ENCODE measurements around the gene WDR45B. TPM values are rescaled to one million over a fixed set of nuclear protein-coding genes. Genes with fewer than 3 reads are reported as not detected.
A peak's percentile ranks its signal among the peaks of the same experiment; 100 is the strongest.

Gene WDR45B
- total RNA-seq, 1 experiment from 2014 or later = 132 TPM

DNA sequence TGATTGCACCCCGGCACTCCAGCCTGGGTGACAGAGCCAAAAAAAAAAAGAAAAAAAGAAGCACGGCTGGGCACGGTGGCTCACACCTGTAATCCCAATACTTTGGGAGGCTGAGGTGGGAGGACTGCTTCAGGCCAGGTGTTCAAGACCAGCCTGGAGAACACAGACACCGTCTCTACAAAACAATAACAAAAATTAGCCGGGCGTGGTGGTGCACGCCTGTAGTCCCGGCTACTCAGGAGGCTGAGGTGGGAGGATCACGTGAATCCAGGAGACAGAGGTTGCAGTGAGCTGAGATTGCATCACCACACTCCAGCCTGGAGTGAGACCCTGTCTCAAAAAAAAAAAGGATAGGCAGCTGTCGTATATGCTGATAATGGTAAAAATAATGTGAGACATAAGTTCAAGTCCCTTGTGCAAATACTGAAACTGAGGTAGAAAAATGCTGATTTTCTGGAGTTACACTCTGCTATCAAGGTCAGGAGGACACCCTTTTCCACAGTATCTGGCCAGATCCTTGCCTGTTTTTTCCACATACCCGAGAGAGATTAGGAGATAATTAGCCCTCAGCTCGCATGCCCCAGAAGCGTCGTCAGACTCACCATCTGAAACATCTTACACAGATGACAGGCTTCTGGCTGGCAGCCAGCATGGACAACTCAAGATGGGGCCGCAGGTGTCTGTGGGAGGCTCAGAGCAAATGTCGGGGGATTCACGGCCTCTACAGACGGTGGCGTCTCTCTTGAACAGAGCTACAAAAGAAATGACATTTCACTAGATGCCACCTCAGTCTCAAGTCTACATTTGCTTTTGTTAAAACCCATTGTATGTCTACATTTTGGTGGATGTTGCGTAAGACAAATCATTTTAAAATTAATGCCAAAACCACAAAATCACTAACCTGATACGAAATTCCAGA is 36.8 kb downstream of the WDR45B start:
- CTCF ChIA-PET = no interaction called here
- Histone ChIP-seq H3K4me3 (ENCODE audit: low read depth in 2 of 2, low read length in 2 of 2) (no peak overlapping the region), H3K36me3 (ENCODE audit: control insufficient read depth, insufficient read depth, low read length) (peaks cover 7% of the 10 kb centered on the region), H3K4me1 (ENCODE audit: control insufficient read depth, insufficient read depth, low read length) (no peaks in the 10 kb centered on the region), H3K27ac (ENCODE audit: low read length) (no peak overlapping the region), H3K9me3 (ENCODE audit: control insufficient read depth, insufficient read depth, low read depth, low read length) (no peaks in the 10 kb centered on the region), H3K27me3 (ENCODE audit: control insufficient read depth, insufficient read depth, low read length) (no peaks in the 10 kb centered on the region)
- no peak for TF ChIP-seq POLR2AphosphoS5 (IDR thresholded peaks at IDR 0.05; ENCODE audit: low read depth, low read length)
- TF ChIP-seq, protein P1, sequence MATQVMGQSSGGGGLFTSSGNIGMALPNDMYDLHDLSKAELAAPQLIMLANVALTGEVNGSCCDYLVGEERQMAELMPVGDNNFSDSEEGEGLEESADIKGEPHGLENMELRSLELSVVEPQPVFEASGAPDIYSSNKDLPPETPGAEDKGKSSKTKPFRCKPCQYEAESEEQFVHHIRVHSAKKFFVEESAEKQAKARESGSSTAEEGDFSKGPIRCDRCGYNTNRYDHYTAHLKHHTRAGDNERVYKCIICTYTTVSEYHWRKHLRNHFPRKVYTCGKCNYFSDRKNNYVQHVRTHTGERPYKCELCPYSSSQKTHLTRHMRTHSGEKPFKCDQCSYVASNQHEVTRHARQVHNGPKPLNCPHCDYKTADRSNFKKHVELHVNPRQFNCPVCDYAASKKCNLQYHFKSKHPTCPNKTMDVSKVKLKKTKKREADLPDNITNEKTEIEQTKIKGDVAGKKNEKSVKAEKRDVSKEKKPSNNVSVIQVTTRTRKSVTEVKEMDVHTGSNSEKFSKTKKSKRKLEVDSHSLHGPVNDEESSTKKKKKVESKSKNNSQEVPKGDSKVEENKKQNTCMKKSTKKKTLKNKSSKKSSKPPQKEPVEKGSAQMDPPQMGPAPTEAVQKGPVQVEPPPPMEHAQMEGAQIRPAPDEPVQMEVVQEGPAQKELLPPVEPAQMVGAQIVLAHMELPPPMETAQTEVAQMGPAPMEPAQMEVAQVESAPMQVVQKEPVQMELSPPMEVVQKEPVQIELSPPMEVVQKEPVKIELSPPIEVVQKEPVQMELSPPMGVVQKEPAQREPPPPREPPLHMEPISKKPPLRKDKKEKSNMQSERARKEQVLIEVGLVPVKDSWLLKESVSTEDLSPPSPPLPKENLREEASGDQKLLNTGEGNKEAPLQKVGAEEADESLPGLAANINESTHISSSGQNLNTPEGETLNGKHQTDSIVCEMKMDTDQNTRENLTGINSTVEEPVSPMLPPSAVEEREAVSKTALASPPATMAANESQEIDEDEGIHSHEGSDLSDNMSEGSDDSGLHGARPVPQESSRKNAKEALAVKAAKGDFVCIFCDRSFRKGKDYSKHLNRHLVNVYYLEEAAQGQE (IDR thresholded peaks at IDR 0.05; ENCODE audit: insufficient read depth in 1 of 2, low read depth in 2 of 2, low read length in 1 of 2) = no peak
- no peak for TF ChIP-seq SIN3A (IDR thresholded peaks at IDR 0.05; ENCODE audit: borderline replicate concordance, insufficient read depth, low read depth, low read length)
- TF ChIP-seq, protein P2, sequence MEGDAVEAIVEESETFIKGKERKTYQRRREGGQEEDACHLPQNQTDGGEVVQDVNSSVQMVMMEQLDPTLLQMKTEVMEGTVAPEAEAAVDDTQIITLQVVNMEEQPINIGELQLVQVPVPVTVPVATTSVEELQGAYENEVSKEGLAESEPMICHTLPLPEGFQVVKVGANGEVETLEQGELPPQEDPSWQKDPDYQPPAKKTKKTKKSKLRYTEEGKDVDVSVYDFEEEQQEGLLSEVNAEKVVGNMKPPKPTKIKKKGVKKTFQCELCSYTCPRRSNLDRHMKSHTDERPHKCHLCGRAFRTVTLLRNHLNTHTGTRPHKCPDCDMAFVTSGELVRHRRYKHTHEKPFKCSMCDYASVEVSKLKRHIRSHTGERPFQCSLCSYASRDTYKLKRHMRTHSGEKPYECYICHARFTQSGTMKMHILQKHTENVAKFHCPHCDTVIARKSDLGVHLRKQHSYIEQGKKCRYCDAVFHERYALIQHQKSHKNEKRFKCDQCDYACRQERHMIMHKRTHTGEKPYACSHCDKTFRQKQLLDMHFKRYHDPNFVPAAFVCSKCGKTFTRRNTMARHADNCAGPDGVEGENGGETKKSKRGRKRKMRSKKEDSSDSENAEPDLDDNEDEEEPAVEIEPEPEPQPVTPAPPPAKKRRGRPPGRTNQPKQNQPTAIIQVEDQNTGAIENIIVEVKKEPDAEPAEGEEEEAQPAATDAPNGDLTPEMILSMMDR (IDR thresholded peaks at IDR 0.05) = no peak
- TF ChIP-seq TCF7L2 (IDR thresholded peaks at IDR 0.05; ENCODE audit: low read depth, low read length) = no peak
- intact Hi-C loops (cut with micrococcal nuclease; ENCODE audit: unreplicated experiment) = no loop called here
- in situ Hi-C loops (cut with HindIII; ENCODE audit: low pct_unique_long_range_greater_than_20kb, low sequenced_read_pairs) = no loop called here
- BruUV-seq (replicated peaks) = no TSS peak
- DNase-seq (ENCODE audit: low read depth, low spot score) (no peak), ATAC-seq (no peak)
- POLR2A ChIA-PET = no interaction called here

DNA sequence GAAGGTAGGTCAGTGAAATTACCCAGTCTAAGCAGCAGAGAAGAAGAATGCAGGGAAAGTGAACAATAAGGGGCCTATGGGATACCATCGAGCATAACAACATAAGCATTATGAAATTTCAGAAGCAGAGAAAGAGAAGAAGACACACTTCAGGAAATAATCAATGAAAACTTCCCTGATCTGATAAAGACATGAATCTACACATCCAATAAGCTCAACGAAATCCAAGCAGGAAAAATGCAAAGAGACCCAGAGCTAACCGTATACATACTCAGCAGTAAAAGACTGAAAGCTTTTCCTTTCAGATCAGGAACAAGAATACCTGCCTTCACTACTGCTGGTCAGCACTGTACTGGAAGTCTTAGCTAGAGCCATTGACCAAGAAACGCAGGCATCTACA is 38.6 kb downstream of the WDR45B start:
- no peak for TF ChIP-seq SIN3A (IDR thresholded peaks at IDR 0.05; ENCODE audit: borderline replicate concordance, insufficient read depth, low read depth, low read length)
- TF ChIP-seq, protein P1 (IDR thresholded peaks at IDR 0.05; ENCODE audit: insufficient read depth in 1 of 2, low read depth in 2 of 2, low read length in 1 of 2) = no peak
- TF ChIP-seq TCF7L2 (IDR thresholded peaks at IDR 0.05; ENCODE audit: low read depth, low read length) = no peak
- peak; percentile 43; the same call in 1 of the 2 replicates for TF ChIP-seq POLR2AphosphoS5 (IDR thresholded peaks at IDR 0.05; ENCODE audit: low read depth, low read length)
- TF ChIP-seq, protein P2 (IDR thresholded peaks at IDR 0.05) = no peak
- intact Hi-C loops (cut with micrococcal nuclease; ENCODE audit: unreplicated experiment) = no loop called here
- no peak for ATAC-seq
- CTCF ChIA-PET = no interaction called here
- in situ Hi-C loops (cut with HindIII; ENCODE audit: low pct_unique_long_range_greater_than_20kb, low sequenced_read_pairs) = no loop called here
- Histone ChIP-seq H3K27me3 (ENCODE audit: control insufficient read depth, insufficient read depth, low read length) (no peaks in the 10 kb centered on the region), H3K4me1 (ENCODE audit: control insufficient read depth, insufficient read depth, low read length) (no peaks in the 10 kb centered on the region), H3K27ac (ENCODE audit: low read length) (no peak overlapping the region), H3K9me3 (ENCODE audit: control insufficient read depth, insufficient read depth, low read depth, low read length) (no peaks in the 10 kb centered on the region), H3K36me3 (ENCODE audit: control insufficient read depth, insufficient read depth, low read length) (peaks cover 5% of the 10 kb centered on the region), H3K4me3 (ENCODE audit: low read depth in 2 of 2, low read length in 2 of 2) (no peak overlapping the region)
- no peak for DNase-seq (ENCODE audit: low read depth, low spot score)
- POLR2A ChIA-PET = no interaction called here
- BruUV-seq (replicated peaks) = no TSS peak
